IMR-90 (cell line): ENCODE data around the gene SLC16A1. TPM values are rescaled to one million over a fixed set of nuclear protein-coding genes. Genes with fewer than 3 reads are reported as not detected.

Experiments
- ATAC-seq: fragments of 200-7000 bp; cut with Tn5 transposase; 2 replicates; pipeline ENCODE4 v1.9.1; 2020; ENCODE audit warnings: low read depth, mild to moderate bottlenecking, moderate library complexity
- BruUV-seq: library from RNA; stranded (reverse); fragments of 400-500 nt; replicated peaks from 2 replicates; lab custom pipeline; 2021; lab: Mats Ljungman, UMichigan
- CTCF ChIA-PET: fragments of 300-600 bp; formaldehyde crosslinking; extraction: SDS; loops from one replicate; lab custom pipeline; 2021; ENCODE audit warnings: antibody characterized with exemption; lab: Yijun Ruan, JAX
- POLR2A ChIA-PET: fragments of 300-600 bp; sonication (Branson Sonifier 250); formaldehyde crosslinking; loops from one replicate; lab custom pipeline; 2022; ENCODE audit warnings: antibody characterized with exemption; ENCODE audit not compliant: unreplicated experiment; lab: Charles Lee
- DNase-seq: peaks from one replicate; pipeline ENCODE4 v3.0.0; 2013
- H2AFZ ChIP-seq: replicated peaks from 2 replicates; pipeline ENCODE3; 2013; ENCODE audit warnings: low read length, mild to moderate bottlenecking; ENCODE audit not compliant: poor library complexity
- H2AK5ac ChIP-seq: 2 replicates; pipeline ENCODE4 v1.6.1; 2013; ENCODE audit warnings: low read depth, low read length, inconsistent platforms
- H2AK9ac ChIP-seq: replicated peaks from 2 replicates; pipeline ENCODE3; 2013; ENCODE audit warnings: mild to moderate bottlenecking, low read depth, low read length, moderate library complexity; ENCODE audit not compliant: poor library complexity
- H2BK120ac ChIP-seq: 2 replicates; pipeline ENCODE4 v1.6.1; 2013; ENCODE audit warnings: low read depth, low read length, inconsistent platforms
- H2BK15ac ChIP-seq: 3 replicates; pipeline ENCODE4 v1.6.1; 2013; ENCODE audit warnings: low read depth, low read length, inconsistent platforms
- H2BK20ac ChIP-seq: 2 replicates; pipeline ENCODE4 v1.6.1; 2013; ENCODE audit warnings: low read depth, mild to moderate bottlenecking, inconsistent platforms, low read length, moderate library complexity
- H2BK5ac ChIP-seq: 2 replicates; pipeline ENCODE4 v1.6.1; 2013; ENCODE audit warnings: mild to moderate bottlenecking, low read depth, low read length, inconsistent platforms; ENCODE audit not compliant: poor library complexity, severe bottlenecking
- H3K14ac ChIP-seq: replicated peaks from 2 replicates; pipeline ENCODE4 v1.6.1; 2013; ENCODE audit warnings: low read depth, low read length, inconsistent platforms
- H3K18ac ChIP-seq: 2 replicates; pipeline ENCODE4 v1.6.1; 2013; ENCODE audit warnings: low read depth, low read length, control low read depth
- H3K23ac ChIP-seq: 2 replicates; pipeline ENCODE4 v1.6.1; 2013; ENCODE audit warnings: low read depth, low read length, inconsistent platforms
- H3K27ac ChIP-seq: 2 replicates; pipeline ENCODE4 v1.5.1; 2013; ENCODE audit warnings: mild to moderate bottlenecking, control low read depth, low read length; ENCODE audit not compliant: insufficient read depth
- H3K27me3 ChIP-seq: 2 replicates; pipeline ENCODE4 v1.6.1; 2013; ENCODE audit warnings: low read length; ENCODE audit not compliant: control insufficient read depth, insufficient read depth
- H3K36me3 ChIP-seq: 2 replicates; pipeline ENCODE4 v1.6.1; 2013; ENCODE audit warnings: low read length, mixed read lengths; ENCODE audit not compliant: control insufficient read depth, insufficient read depth
- H3K4ac ChIP-seq: 2 replicates; pipeline ENCODE4 v1.6.1; 2013; ENCODE audit warnings: low read depth, low read length, inconsistent platforms
- H3K4me1 ChIP-seq: 2 replicates; pipeline ENCODE4 v1.6.1; 2013; ENCODE audit warnings: low read length, mixed read lengths; ENCODE audit not compliant: control insufficient read depth, insufficient read depth
- H3K4me2 ChIP-seq: 2 replicates; pipeline ENCODE4 v1.6.1; 2013; ENCODE audit warnings: low read depth, mild to moderate bottlenecking, control low read depth, low read length, moderate library complexity
- H3K4me3 ChIP-seq: 2 replicates; pipeline ENCODE4 v1.5.1; 2013; ENCODE audit warnings: low read depth, mild to moderate bottlenecking, control low read depth, low read length, moderate library complexity; ENCODE audit not compliant: insufficient read depth
- H3K56ac ChIP-seq: 2 replicates; pipeline ENCODE4 v1.6.1; 2013; ENCODE audit warnings: low read length, inconsistent platforms; ENCODE audit not compliant: insufficient read depth; ENCODE audit errors: extremely low read depth
- H3K79me1 ChIP-seq, 2 experiments: 2 replicates each; pipeline ENCODE4 v1.6.1; 2013; ENCODE audit warnings: low read length in 2 of 2, inconsistent platforms in 1 of 2, low read depth in 1 of 2
- H3K9ac ChIP-seq: 2 replicates; pipeline ENCODE4 v1.6.1; 2013; ENCODE audit warnings: low read depth, low read length, control low read depth
- H3K9me1 ChIP-seq: 2 replicates; pipeline ENCODE4 v1.6.1; 2013; ENCODE audit warnings: low read length, inconsistent platforms; ENCODE audit not compliant: insufficient read depth
- H3K9me3 ChIP-seq: 2 replicates; pipeline ENCODE4 v1.6.1; 2013; ENCODE audit warnings: low read length; ENCODE audit not compliant: control insufficient read depth, insufficient read depth
- H4K20me1 ChIP-seq: 2 replicates; pipeline ENCODE4 v1.6.1; 2013; ENCODE audit warnings: low read length, inconsistent platforms; ENCODE audit not compliant: insufficient read depth
- H4K5ac ChIP-seq: 2 replicates; pipeline ENCODE4 v1.6.1; 2013; ENCODE audit warnings: mild to moderate bottlenecking, low read depth, low read length, control low read depth
- H4K8ac ChIP-seq, 2 experiments: 2 replicates each; pipeline ENCODE4 v1.6.1; 2013; ENCODE audit warnings: low read depth in 2 of 2, low read length in 2 of 2, control low read depth in 1 of 2, inconsistent platforms in 1 of 2
- H4K91ac ChIP-seq: 2 replicates; pipeline ENCODE4 v1.6.1; 2013; ENCODE audit warnings: low read depth, low read length, inconsistent platforms; ENCODE audit not compliant: insufficient read depth
- BHLHE40 ChIP-seq: fragments of 150-350 bp; IDR thresholded peaks from 2 replicates; pipeline ENCODE4 v1.6.1; 2016; ENCODE audit warnings: mild to moderate bottlenecking, low read depth, low read length
- CEBPB ChIP-seq: IDR thresholded peaks from 2 replicates; pipeline ENCODE4 v1.6.1; 2012; ENCODE audit warnings: low read depth, low read length, improper control_type of control experiment
- CHD1 ChIP-seq: IDR thresholded peaks from 2 replicates; pipeline ENCODE4 v1.6.1; 2012; ENCODE audit warnings: low read depth, low read length, improper control_type of control experiment
- CTCF ChIP-seq: conservative IDR thresholded peaks from 2 replicates; pipeline ENCODE4 v1.5.1; 2012; ENCODE audit warnings: mild to moderate bottlenecking, low read depth, low read length, improper control_type of control experiment
- ELK1 ChIP-seq: fragments of 150-350 bp; IDR thresholded peaks from 2 replicates; pipeline ENCODE4 v1.6.1; 2016; ENCODE audit warnings: low read depth, mild to moderate bottlenecking, low read length, moderate library complexity, borderline replicate concordance
- FOS ChIP-seq: fragments of 150-350 bp; IDR thresholded peaks from 2 replicates; pipeline ENCODE4 v1.6.1; 2016; ENCODE audit warnings: low read depth, low read length
- MAFK ChIP-seq: IDR thresholded peaks from 2 replicates; pipeline ENCODE4 v1.6.1; 2012; ENCODE audit warnings: low read depth, low read length, improper control_type of control experiment
- MAZ ChIP-seq: IDR thresholded peaks from 2 replicates; pipeline ENCODE4 v1.6.1; 2012; ENCODE audit warnings: low read depth, mild to moderate bottlenecking, low read length, improper control_type of control experiment, moderate library complexity, borderline replicate concordance
- MXI1 ChIP-seq: IDR thresholded peaks from 2 replicates; pipeline ENCODE4 v1.6.1; 2012; ENCODE audit warnings: low read depth, mild to moderate bottlenecking, low read length, moderate library complexity, borderline replicate concordance
- NFE2L2 ChIP-seq: fragments of 150-350 bp; IDR thresholded peaks from 2 replicates; pipeline ENCODE4 v1.6.1; 2016; ENCODE audit warnings: low read depth, mild to moderate bottlenecking, low read length
- POLR2A ChIP-seq: IDR thresholded peaks from 2 replicates; pipeline ENCODE4 v1.6.1; 2012; ENCODE audit warnings: mild to moderate bottlenecking, low read depth, low read length
- RAD21 ChIP-seq: IDR thresholded peaks from 2 replicates; pipeline ENCODE4 v1.6.1; 2012; ENCODE audit warnings: low read length, improper control_type of control experiment
- RCOR1 ChIP-seq: IDR thresholded peaks from 2 replicates; pipeline ENCODE4 v1.6.1; 2012; ENCODE audit warnings: mild to moderate bottlenecking, low read length, improper control_type of control experiment; ENCODE audit not compliant: insufficient replicate concordance
- RFX5 ChIP-seq: IDR thresholded peaks from 2 replicates; pipeline ENCODE4 v1.8.0; 2012; ENCODE audit warnings: low read depth, mild to moderate bottlenecking, low read length, moderate library complexity
- SMC3 ChIP-seq: fragments of 150-350 bp; IDR thresholded peaks from 2 replicates; pipeline ENCODE4 v1.6.1; 2016; ENCODE audit warnings: low read depth, mild to moderate bottlenecking, antibody characterized with exemption, low read length, moderate library complexity
- USF2 ChIP-seq: fragments of 150-350 bp; IDR thresholded peaks from 2 replicates; pipeline ENCODE4 v1.6.1; 2017; ENCODE audit warnings: mild to moderate bottlenecking, antibody characterized with exemption, low read length, low read depth
- WGBS, 2 experiments: methylation state at CpG; one replicate each; pipeline versions ENCODE4 v1.1.5 to v1.1.7; 2013; ENCODE audit warnings: missing lambda C conversion rate in 2 of 2; ENCODE audit not compliant: insufficient read length in 1 of 2; ENCODE audit errors: extremely low coverage in 2 of 2; 5-methylcytosine and 5-hydroxymethylcytosine counted together
- dilution Hi-C: fragments of 300-500 bp; cut with HindIII; formaldehyde crosslinking; loops from one replicate; pipeline ENCODE4 v1.14.3; 2018; ENCODE audit warnings: low sequenced_read_pairs; ENCODE audit not compliant: unreplicated experiment
- in situ Hi-C: fragments of 300-500 bp; cut with MboI; formaldehyde crosslinking; loops from 3 replicates; pipeline ENCODE4 v1.14.3; 2019; ENCODE audit warnings: low sequenced_read_pairs, inconsistent platforms, mixed read lengths
- intact Hi-C: fragments of 100-400 bp; cut with micrococcal nuclease; formaldehyde crosslinking; loops from 2 replicates; pipeline ENCODE4 v1.10.0; 2022
- polyA plus RNA-seq, 3 experiments: library from polyadenylated mRNA; depleted of rRNA; stranded (reverse); fragments of >200 nt; gene quantifications; 2 replicates each; pipeline ENCODE4 v1.2.3, GENCODE V29; 2012; ENCODE audit warnings: low replicate concordance in 1 of 3
- total RNA-seq: library from RNA; depleted of rRNA; stranded (reverse); fragments of >200 nt; gene quantifications from 2 replicates; pipeline ENCODE4 v1.2.3, GENCODE V29; 2012

SLC16A1 gene
- total and polyA plus RNA-seq, 2 of the 4 experiments (the other 2 are of a cell fraction) = 32.9 to 156 TPM

GRCh38 chr1:112925015-112925414 lies 31.0 kb downstream of the SLC16A1 start:
- ChIA-PET CTCF (no interaction called here), POLR2A (no interaction called here)
- dilution Hi-C loops (no loop called here), in situ Hi-C loops (no loop called here), intact Hi-C loops (no loop called here)
- Histone ChIP-seq H3K18ac (no peak overlapping the region), H2BK20ac (no peak overlapping the region), H3K4me3 (no peak overlapping the region), H3K9me3 (no peaks in the 10 kb centered on the region), H2AFZ (no peak overlapping the region), H3K4me2 (no peak overlapping the region), H3K79me1 (peaks cover 5 to 24% of the 10 kb centered on the region in 2 experiments), H3K9me1 (peaks cover 2% of the 10 kb centered on the region), H3K56ac (no peak overlapping the region), H2AK5ac (no peak overlapping the region), H2AK9ac (no peak overlapping the region), H4K20me1 (peaks cover 2% of the 10 kb centered on the region; the same call in 1 of the 2 replicates), H2BK15ac (no peak overlapping the region), H2BK5ac (no peak overlapping the region), H3K4ac (no peak overlapping the region), H3K4me1 (no peaks in the 10 kb centered on the region), H4K91ac (no peak overlapping the region), H2BK120ac (no peak overlapping the region), H3K9ac (no peak overlapping the region), H3K36me3 (peaks cover 15% of the 10 kb centered on the region; the same call in 1 of the 2 replicates), H4K8ac (no peak overlapping the region), H3K27me3 (no peaks in the 10 kb centered on the region), H3K14ac (no peak overlapping the region), H4K5ac (no peak overlapping the region), H3K27ac (no peak overlapping the region), H3K23ac (no peak overlapping the region)
- DNase-seq (no peak), ATAC-seq (no peak)
- WGBS, 2 experiments = no CpG with 5 or more reads among the region's 3 CpGs
- TF ChIP-seq MXI1 (no peak), USF2 (no peak), CEBPB (no peak), CHD1 (no peak), RFX5 (no peak), ELK1 (no peak), CTCF (no peak), POLR2A (no peak), FOS (no peak), SMC3 (no peak), RCOR1 (no peak), MAZ (no peak), BHLHE40 (no peak), NFE2L2 (no peak), MAFK (no peak), RAD21 (no peak)
- BruUV-seq = no TSS peak
